Measurements from ENCODE around the gene MAN2A1.

The MAN2A1 gene

DNA sequence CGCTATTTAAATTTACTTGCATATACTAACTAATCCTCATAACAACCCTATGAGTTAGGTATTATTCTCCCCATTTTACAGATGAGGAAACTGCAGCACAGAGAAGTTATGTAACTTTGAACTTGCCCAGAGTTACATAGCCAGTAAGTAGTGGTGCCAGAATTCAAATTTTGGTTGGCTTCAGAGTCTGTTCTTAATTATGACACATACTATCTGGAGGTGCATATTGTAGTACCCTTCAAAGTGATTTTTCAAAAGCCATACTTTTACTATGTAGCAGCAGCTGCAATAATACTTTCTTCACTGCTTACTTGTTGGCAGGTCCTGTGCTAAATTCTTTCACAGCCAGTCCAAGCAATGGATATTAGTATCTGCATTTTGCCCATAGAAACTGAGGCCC, 16.4 kb downstream of the MAN2A1 start:
- no peaks in the 10 kb centered on the region for H3K27me3 ChIP-seq (ENCODE audit: control insufficient read depth in 1 of 2, insufficient read depth in 2 of 2, low read length in 2 of 2)
- peaks cover 18% of the 10 kb centered on the region for H3K4me1 ChIP-seq (ENCODE audit: control insufficient read depth, insufficient read depth, low read length)
- H3K4me3 ChIP-seq (ENCODE audit: low read length in 2 of 2) = no peak overlapping the region
- H3K9ac ChIP-seq (ENCODE audit: low read length in 2 of 2) = no peak overlapping the region
- no peaks in the 10 kb centered on the region for H3K36me3 ChIP-seq (ENCODE audit: control insufficient read depth in 2 of 2, insufficient read depth in 2 of 2, low read length in 2 of 2)
- H3K9me3 ChIP-seq (ENCODE audit: control insufficient read depth in 2 of 2, low read length in 2 of 2) = no peaks in the 10 kb centered on the region
- H3K27ac ChIP-seq (ENCODE audit: low read length) = no peak overlapping the region

DNA sequence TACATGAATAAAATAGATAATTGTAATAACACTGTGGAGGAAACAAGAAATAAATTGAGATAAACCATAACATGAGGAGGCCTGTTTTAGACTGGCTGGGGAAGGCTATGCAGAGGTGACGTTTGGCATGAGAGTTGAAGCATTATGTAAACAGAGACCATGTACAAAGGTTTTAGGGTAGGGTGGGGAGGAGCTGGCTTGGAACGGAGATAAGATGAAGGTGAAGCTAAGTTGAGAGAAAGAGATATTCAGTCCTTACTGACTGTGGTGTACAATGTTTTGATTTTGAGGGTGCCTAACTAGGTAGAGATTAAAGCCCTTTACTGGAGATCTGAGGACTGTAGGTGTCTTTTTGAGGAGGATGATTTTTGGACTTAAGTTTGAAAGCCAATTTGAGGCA, 17.8 kb downstream of the MAN2A1 start:
- Histone ChIP-seq H3K27me3 (ENCODE audit: control insufficient read depth in 1 of 2, insufficient read depth in 2 of 2, low read length in 2 of 2) (no peaks in the 10 kb centered on the region), H3K4me3 (ENCODE audit: low read length in 2 of 2) (no peak overlapping the region), H3K9me3 (ENCODE audit: control insufficient read depth in 2 of 2, low read length in 2 of 2) (no peaks in the 10 kb centered on the region), H3K27ac (ENCODE audit: low read length) (no peak overlapping the region), H3K9ac (ENCODE audit: low read length in 2 of 2) (no peak overlapping the region), H3K4me1 (ENCODE audit: control insufficient read depth, insufficient read depth, low read length) (peaks cover 18% of the 10 kb centered on the region), H3K36me3 (ENCODE audit: control insufficient read depth in 2 of 2, insufficient read depth in 2 of 2, low read length in 2 of 2) (no peaks in the 10 kb centered on the region)

DNA sequence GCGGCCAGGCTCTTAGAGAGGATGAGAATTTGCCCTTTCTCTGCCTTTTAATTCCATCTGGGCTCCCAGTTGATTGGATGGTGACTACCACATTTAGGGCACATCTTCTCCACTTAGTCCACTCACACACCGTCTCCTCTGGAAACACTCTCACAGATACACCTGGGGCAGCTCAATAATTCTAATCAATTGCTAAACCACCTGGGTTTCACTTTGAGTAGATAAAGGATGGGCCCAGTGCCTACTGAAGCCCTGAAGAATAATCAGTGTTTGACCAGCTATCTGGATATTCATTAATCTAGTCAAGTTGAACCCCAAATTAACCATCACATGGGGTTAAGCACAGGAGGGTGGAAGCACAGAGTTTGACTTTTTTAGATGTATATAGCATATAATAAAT, 19.1 kb downstream of the MAN2A1 start:
- H3K27me3 ChIP-seq (ENCODE audit: control insufficient read depth in 1 of 2, insufficient read depth in 2 of 2, low read length in 2 of 2) = no peaks in the 10 kb centered on the region
- H3K36me3 ChIP-seq (ENCODE audit: control insufficient read depth in 2 of 2, insufficient read depth in 2 of 2, low read length in 2 of 2) = no peaks in the 10 kb centered on the region
- H3K4me1 ChIP-seq (ENCODE audit: control insufficient read depth, insufficient read depth, low read length) = peaks cover 18% of the 10 kb centered on the region
- H3K9me3 ChIP-seq (ENCODE audit: control insufficient read depth in 2 of 2, low read length in 2 of 2) = no peaks in the 10 kb centered on the region
- H3K27ac ChIP-seq (ENCODE audit: low read length) = no peak overlapping the region
- H3K4me3 ChIP-seq (ENCODE audit: low read length in 2 of 2) = no peak overlapping the region
- H3K9ac ChIP-seq (ENCODE audit: low read length in 2 of 2) = no peak overlapping the region

DNA sequence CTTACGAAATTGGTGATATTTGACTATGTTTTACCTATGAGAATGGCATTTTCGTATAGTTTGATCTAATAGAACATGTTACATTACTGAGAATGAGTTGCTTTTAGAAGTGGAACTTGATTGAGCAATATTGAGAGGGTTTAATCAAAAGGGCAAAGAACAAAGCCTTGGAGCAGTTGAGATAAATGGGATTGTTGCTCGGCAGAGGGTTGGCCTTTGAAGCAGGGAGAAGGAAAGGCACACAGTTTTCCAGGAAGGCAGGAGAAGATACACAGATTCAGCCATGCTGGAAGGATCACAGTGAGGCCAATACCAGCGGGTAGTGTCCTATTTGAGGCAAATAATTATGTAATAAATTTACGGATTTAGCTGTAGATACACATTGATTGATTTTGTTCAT, 19.5 kb downstream of the MAN2A1 start:
- H3K36me3 ChIP-seq (ENCODE audit: control insufficient read depth in 2 of 2, insufficient read depth in 2 of 2, low read length in 2 of 2) = no peaks in the 10 kb centered on the region
- no peaks in the 10 kb centered on the region for H3K27me3 ChIP-seq (ENCODE audit: control insufficient read depth in 1 of 2, insufficient read depth in 2 of 2, low read length in 2 of 2)
- H3K4me3 ChIP-seq (ENCODE audit: low read length in 2 of 2) = no peak overlapping the region
- no peak overlapping the region for H3K9ac ChIP-seq (ENCODE audit: low read length in 2 of 2)
- peaks cover 15% of the 10 kb centered on the region for H3K4me1 ChIP-seq (ENCODE audit: control insufficient read depth, insufficient read depth, low read length)
- H3K9me3 ChIP-seq (ENCODE audit: control insufficient read depth in 2 of 2, low read length in 2 of 2) = no peaks in the 10 kb centered on the region
- no peak overlapping the region for H3K27ac ChIP-seq (ENCODE audit: low read length)

DNA sequence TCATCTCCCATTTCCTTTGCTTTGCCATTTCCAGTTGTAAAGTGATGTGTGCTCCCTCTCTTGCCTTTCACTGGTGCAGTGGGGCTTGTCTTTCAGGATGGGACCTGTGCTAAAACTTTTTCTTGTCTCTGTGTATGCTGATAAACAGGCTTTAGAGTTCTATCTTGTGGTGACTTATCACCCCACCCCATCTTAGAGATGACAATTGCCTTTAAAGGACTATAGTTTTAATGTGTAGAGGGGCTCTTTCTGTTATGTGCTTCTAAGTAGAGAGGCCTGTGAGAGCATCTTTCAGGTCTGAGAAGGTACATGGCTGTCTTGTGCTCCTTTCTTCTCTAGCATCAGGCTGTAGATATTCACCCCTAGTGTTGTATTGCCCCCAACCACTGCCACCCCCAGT, 21.9 kb downstream of the MAN2A1 start:
- H3K36me3 ChIP-seq (ENCODE audit: control insufficient read depth in 2 of 2, insufficient read depth in 2 of 2, low read length in 2 of 2) = peaks cover 1 to 3% of the 10 kb centered on the region in 2 donors
- no peak overlapping the region for H3K4me3 ChIP-seq (ENCODE audit: low read length in 2 of 2)
- H3K27ac ChIP-seq (ENCODE audit: low read length) = no peak overlapping the region
- no peaks in the 10 kb centered on the region for H3K4me1 ChIP-seq (ENCODE audit: control insufficient read depth, insufficient read depth, low read length)
- H3K9ac ChIP-seq (ENCODE audit: low read length in 2 of 2) = no peak overlapping the region
- no peaks in the 10 kb centered on the region for H3K27me3 ChIP-seq (ENCODE audit: control insufficient read depth in 1 of 2, insufficient read depth in 2 of 2, low read length in 2 of 2)
- H3K9me3 ChIP-seq (ENCODE audit: control insufficient read depth in 2 of 2, low read length in 2 of 2) = no peaks in the 10 kb centered on the region

DNA sequence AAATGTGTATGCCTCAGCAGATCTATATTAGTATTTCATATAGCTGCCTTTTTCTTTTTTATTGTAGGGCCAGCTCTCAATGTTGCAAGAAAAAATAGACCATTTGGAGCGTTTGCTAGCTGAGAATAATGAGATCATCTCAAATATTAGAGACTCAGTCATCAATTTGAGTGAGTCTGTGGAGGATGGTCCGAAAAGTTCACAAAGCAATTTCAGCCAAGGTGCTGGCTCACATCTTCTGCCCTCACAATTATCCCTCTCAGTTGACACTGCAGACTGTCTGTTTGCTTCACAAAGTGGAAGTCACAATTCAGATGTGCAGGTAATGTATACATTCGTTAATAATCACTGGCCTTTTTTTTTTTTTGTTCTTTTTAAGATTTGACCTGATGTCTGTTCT, 23.7 kb downstream of the MAN2A1 start:
- H3K27ac ChIP-seq (ENCODE audit: low read length) = no peak overlapping the region
- H3K9me3 ChIP-seq (ENCODE audit: control insufficient read depth in 2 of 2, low read length in 2 of 2) = no peaks in the 10 kb centered on the region
- H3K4me1 ChIP-seq (ENCODE audit: control insufficient read depth, insufficient read depth, low read length) = no peaks in the 10 kb centered on the region
- no peak overlapping the region for H3K9ac ChIP-seq (ENCODE audit: low read length in 2 of 2)
- H3K27me3 ChIP-seq (ENCODE audit: control insufficient read depth in 1 of 2, insufficient read depth in 2 of 2, low read length in 2 of 2) = no peaks in the 10 kb centered on the region
- peaks cover 2 to 4% of the 10 kb centered on the region in 2 donors for H3K36me3 ChIP-seq (ENCODE audit: control insufficient read depth in 2 of 2, insufficient read depth in 2 of 2, low read length in 2 of 2)
- no peak overlapping the region for H3K4me3 ChIP-seq (ENCODE audit: low read length in 2 of 2)

DNA sequence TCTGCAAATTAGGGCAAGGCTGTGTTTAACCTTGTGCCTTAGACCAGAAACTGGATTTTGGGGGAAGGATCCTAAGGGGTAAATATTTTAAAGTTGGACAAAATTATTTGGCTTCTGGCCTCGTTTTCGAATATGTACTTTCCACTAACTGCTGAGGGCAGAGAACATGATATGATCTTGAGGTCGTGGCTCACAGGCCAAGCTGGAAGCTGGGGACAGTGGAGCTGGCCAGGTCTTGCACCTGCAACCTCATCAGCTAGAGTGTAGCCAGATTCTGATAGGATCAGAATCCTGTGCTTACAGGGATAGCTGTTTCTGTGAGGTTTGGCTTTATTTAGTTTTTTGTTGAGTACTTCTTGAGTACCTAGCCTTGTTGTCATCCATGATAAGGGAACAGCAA, 24.9 kb downstream of the MAN2A1 start:
- Histone ChIP-seq H3K9ac (ENCODE audit: low read length in 2 of 2) (no peak overlapping the region), H3K4me1 (ENCODE audit: control insufficient read depth, insufficient read depth, low read length) (no peaks in the 10 kb centered on the region), H3K36me3 (ENCODE audit: control insufficient read depth in 2 of 2, insufficient read depth in 2 of 2, low read length in 2 of 2) (peaks cover 2 to 4% of the 10 kb centered on the region in 2 donors), H3K27me3 (ENCODE audit: control insufficient read depth in 1 of 2, insufficient read depth in 2 of 2, low read length in 2 of 2) (no peaks in the 10 kb centered on the region), H3K9me3 (ENCODE audit: control insufficient read depth in 2 of 2, low read length in 2 of 2) (no peaks in the 10 kb centered on the region), H3K27ac (ENCODE audit: low read length) (no peak overlapping the region), H3K4me3 (ENCODE audit: low read length in 2 of 2) (no peak overlapping the region)

DNA sequence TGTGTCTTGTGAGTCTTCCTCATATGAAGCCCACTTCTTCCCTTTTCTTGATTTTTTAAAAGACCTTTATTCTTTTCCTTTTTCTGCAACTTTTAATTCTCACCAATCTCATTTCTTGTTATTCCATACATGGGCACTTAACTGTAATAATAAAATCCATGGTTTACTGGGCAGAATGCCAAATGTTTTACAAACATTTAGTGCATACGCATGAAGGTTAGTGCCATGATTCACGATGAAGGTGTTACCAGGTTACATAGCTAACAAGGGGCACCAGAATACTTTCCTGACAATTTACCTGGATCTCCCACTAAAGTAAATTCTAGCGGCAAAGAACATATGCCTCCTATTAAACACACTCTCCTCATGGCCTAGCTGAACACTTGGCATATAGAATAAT, 28.5 kb downstream of the MAN2A1 start:
- no peak overlapping the region for H3K9ac ChIP-seq (ENCODE audit: low read length in 2 of 2)
- H3K27me3 ChIP-seq (ENCODE audit: control insufficient read depth in 1 of 2, insufficient read depth in 2 of 2, low read length in 2 of 2) = no peaks in the 10 kb centered on the region
- no peak overlapping the region for H3K27ac ChIP-seq (ENCODE audit: low read length)
- no peak overlapping the region for H3K4me3 ChIP-seq (ENCODE audit: low read length in 2 of 2)
- H3K4me1 ChIP-seq (ENCODE audit: control insufficient read depth, insufficient read depth, low read length) = no peaks in the 10 kb centered on the region
- H3K36me3 ChIP-seq (ENCODE audit: control insufficient read depth in 2 of 2, insufficient read depth in 2 of 2, low read length in 2 of 2) = peaks cover 2 to 4% of the 10 kb centered on the region in 2 donors
- no peaks in the 10 kb centered on the region for H3K9me3 ChIP-seq (ENCODE audit: control insufficient read depth in 2 of 2, low read length in 2 of 2)

DNA sequence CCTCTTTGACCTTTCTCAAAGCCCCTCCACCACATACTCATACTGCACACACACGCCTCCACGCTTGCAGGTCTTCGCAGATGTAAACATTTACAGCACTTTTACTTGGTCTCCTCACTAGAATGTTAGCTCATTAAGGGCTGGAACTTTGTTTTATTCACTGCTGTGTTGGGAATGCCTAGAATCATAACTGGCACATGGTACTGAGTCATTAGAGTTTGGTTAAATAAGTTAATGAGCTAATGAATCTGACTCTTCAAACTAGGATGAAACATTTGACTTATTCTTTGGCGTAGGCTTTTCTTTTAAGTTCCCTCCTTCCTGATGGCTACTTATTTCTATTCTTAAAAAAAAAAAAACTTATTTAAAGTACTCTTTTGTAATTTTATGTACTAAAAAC, 28.9 kb downstream of the MAN2A1 start:
- H3K27ac ChIP-seq (ENCODE audit: low read length) = no peak overlapping the region
- peaks cover 2 to 4% of the 10 kb centered on the region in 2 donors for H3K36me3 ChIP-seq (ENCODE audit: control insufficient read depth in 2 of 2, insufficient read depth in 2 of 2, low read length in 2 of 2)
- no peak overlapping the region for H3K4me3 ChIP-seq (ENCODE audit: low read length in 2 of 2)
- no peaks in the 10 kb centered on the region for H3K27me3 ChIP-seq (ENCODE audit: control insufficient read depth in 1 of 2, insufficient read depth in 2 of 2, low read length in 2 of 2)
- no peak overlapping the region for H3K9ac ChIP-seq (ENCODE audit: low read length in 2 of 2)
- no peaks in the 10 kb centered on the region for H3K9me3 ChIP-seq (ENCODE audit: control insufficient read depth in 2 of 2, low read length in 2 of 2)
- no peaks in the 10 kb centered on the region for H3K4me1 ChIP-seq (ENCODE audit: control insufficient read depth, insufficient read depth, low read length)

DNA sequence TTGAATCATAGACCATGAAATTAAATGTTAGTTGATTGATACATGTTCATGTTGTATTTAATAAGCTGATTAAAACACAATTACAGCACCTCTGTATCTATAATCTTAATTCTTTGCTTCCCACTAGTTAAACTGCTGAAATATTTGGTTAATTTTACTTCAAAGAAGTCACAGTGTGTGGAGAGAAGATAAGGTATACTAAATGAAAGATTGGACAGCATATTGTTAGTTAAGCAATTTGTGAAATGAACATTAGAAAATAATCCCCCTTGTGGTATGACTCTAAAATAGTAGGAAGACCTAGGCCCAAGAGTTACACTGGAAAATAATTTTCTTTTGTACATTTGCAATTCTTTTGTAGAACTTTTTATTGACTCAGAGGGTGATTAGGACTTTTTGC, 30.3 kb downstream of the MAN2A1 start:
- no peaks in the 10 kb centered on the region for H3K4me1 ChIP-seq (ENCODE audit: control insufficient read depth, insufficient read depth, low read length)
- no peak overlapping the region for H3K9ac ChIP-seq (ENCODE audit: low read length in 2 of 2)
- H3K9me3 ChIP-seq (ENCODE audit: control insufficient read depth in 2 of 2, low read length in 2 of 2) = no peaks in the 10 kb centered on the region
- no peaks in the 10 kb centered on the region for H3K27me3 ChIP-seq (ENCODE audit: control insufficient read depth in 1 of 2, insufficient read depth in 2 of 2, low read length in 2 of 2)
- H3K27ac ChIP-seq (ENCODE audit: low read length) = no peak overlapping the region
- peaks cover 2 to 4% of the 10 kb centered on the region in 2 donors for H3K36me3 ChIP-seq (ENCODE audit: control insufficient read depth in 2 of 2, insufficient read depth in 2 of 2, low read length in 2 of 2)
- H3K4me3 ChIP-seq (ENCODE audit: low read length in 2 of 2) = no peak overlapping the region

DNA sequence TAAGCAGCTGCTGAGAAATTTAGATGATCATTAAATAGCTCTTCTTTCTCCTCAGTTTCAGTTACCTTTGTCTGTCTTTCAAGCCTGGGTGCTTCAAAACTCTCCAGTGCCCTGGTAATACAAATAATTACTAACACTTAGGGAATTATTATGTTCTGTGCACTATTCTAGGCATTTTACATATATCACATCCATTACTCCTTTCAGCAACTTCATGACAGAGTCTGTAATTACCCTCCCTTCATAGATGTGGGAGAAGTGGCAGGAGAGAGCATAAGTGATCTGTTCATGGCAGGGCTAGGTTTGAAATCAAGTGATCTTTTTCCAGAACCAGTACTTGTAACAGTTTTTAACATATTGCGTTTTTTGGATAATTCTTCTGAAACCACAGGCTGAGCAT, 32.0 kb downstream of the MAN2A1 start:
- no peaks in the 10 kb centered on the region for H3K4me1 ChIP-seq (ENCODE audit: control insufficient read depth, insufficient read depth, low read length)
- H3K4me3 ChIP-seq (ENCODE audit: low read length in 2 of 2) = no peak overlapping the region
- no peaks in the 10 kb centered on the region for H3K27me3 ChIP-seq (ENCODE audit: control insufficient read depth in 1 of 2, insufficient read depth in 2 of 2, low read length in 2 of 2)
- H3K9ac ChIP-seq (ENCODE audit: low read length in 2 of 2) = no peak overlapping the region
- no peaks in the 10 kb centered on the region for H3K36me3 ChIP-seq (ENCODE audit: control insufficient read depth in 2 of 2, insufficient read depth in 2 of 2, low read length in 2 of 2)
- no peak overlapping the region for H3K27ac ChIP-seq (ENCODE audit: low read length)
- no peaks in the 10 kb centered on the region for H3K9me3 ChIP-seq (ENCODE audit: control insufficient read depth in 2 of 2, low read length in 2 of 2)

DNA sequence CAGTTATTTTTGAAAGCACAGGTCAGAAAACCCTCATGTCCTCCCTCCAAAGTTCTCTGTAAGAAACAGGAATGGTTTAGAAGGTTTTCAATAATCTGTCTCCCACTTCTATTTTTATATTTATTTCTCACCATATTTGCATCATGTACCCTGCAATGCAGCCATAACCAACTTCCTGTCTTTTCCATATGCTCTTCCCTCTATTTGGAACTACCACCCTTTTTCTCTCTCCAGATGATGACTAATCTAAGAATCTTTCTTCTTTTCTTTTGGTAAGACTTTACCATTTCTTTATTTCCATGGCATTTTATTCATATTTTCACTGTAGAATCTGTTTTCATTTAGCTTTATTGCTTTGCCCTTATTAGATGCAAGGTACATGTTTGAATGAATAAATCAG, 33.9 kb downstream of the MAN2A1 start:
- Histone ChIP-seq H3K9ac (ENCODE audit: low read length in 2 of 2) (no peak overlapping the region), H3K27me3 (ENCODE audit: control insufficient read depth in 1 of 2, insufficient read depth in 2 of 2, low read length in 2 of 2) (no peaks in the 10 kb centered on the region), H3K4me1 (ENCODE audit: control insufficient read depth, insufficient read depth, low read length) (no peaks in the 10 kb centered on the region), H3K27ac (ENCODE audit: low read length) (no peak overlapping the region), H3K4me3 (ENCODE audit: low read length in 2 of 2) (no peak overlapping the region), H3K36me3 (ENCODE audit: control insufficient read depth in 2 of 2, insufficient read depth in 2 of 2, low read length in 2 of 2) (no peaks in the 10 kb centered on the region), H3K9me3 (ENCODE audit: control insufficient read depth in 2 of 2, low read length in 2 of 2) (no peaks in the 10 kb centered on the region)

All from stomach smooth muscle (tissue), 2 donors.